ENCODE results near the gene SMYD3.

The SMYD3 gene

DNA sequence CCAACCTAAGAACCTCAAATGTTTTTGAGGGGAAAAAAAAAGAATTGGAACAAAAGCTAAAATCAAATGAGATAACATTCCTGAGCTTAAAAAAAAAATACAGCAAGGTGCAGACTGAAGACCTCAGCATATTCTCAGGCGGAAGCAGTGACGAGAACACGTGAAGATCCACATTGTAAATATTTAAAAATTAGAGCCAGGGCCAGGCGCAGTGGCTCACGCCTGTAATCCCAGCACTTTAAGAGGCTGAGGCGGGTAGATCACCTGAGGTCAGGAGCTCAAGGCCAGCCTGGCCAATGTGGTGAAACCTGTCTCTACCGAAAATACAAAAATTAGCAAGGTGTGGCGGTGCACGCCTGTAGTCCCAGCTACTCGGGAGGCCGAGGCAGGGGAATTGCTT lies 43.3 kb upstream of the SMYD3 start:
- H3K4me3 ChIP-seq (ENCODE audit: low read length, poor library complexity, severe bottlenecking): no peak overlapping the region
- H3F3A ChIP-seq (ENCODE audit: low read depth): no peaks in the 10 kb centered on the region
- no peak overlapping the region for H2AFZ ChIP-seq (ENCODE audit: low read length)
- no peaks in the 10 kb centered on the region for H3K27me3 ChIP-seq (ENCODE audit: insufficient read depth, low read length, poor library complexity, severe bottlenecking)
- no peak overlapping the region for H3K9ac ChIP-seq (ENCODE audit: low read depth, low read length, poor library complexity, severe bottlenecking)
- no peak overlapping the region for H3K4me2 ChIP-seq (ENCODE audit: low read depth, low read length, poor library complexity, severe bottlenecking)
- peaks cover 12% of the 10 kb centered on the region; the same call in 1 of the 2 replicates for H3K79me2 ChIP-seq (ENCODE audit: insufficient read depth, low read length)
- no peaks in the 10 kb centered on the region for H3K9me3 ChIP-seq (ENCODE audit: insufficient read depth, low read depth, low read length)
- no peaks in the 10 kb centered on the region for H3K9me2 ChIP-seq (replicated peaks; ENCODE audit: low read depth, low read length)
- no peaks in the 10 kb centered on the region for H3K4me1 ChIP-seq (ENCODE audit: insufficient read depth, low read length, poor library complexity, severe bottlenecking)
- H4K20me1 ChIP-seq (ENCODE audit: insufficient read depth, low read length, poor library complexity, severe bottlenecking): no peaks in the 10 kb centered on the region
- no peak for TF ChIP-seq CTCF (conservative IDR thresholded peaks at IDR 0.05; ENCODE audit: low read length)
- peaks cover 76% of the 10 kb centered on the region; the same call in 1 of the 2 replicates for H3K36me3 ChIP-seq (ENCODE audit: insufficient read depth, low read length)

DNA sequence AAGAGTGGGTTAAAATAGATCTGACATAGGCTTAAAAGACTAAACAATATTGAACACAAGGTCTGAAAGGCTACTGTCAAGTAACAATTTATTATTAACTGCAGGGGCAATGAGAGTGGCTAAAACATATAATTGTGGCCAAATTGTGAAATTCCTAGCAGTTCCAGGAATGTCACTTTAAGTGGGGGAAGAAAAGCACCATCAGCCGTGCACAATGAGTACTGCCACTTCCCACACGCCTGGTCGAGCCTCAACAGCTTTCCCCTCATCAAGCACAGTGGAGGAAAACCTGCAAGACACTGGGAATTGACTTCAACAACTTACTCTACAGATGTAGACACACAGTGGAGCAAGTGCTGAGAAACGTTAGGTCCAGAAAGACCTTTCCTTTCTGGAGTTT lies 42.6 kb upstream of the SMYD3 start:
- Histone ChIP-seq H3K79me2 (ENCODE audit: insufficient read depth, low read length) (peaks cover 10% of the 10 kb centered on the region; the same call in 1 of the 2 replicates), H3K4me2 (ENCODE audit: low read depth, low read length, poor library complexity, severe bottlenecking) (no peak overlapping the region), H3K4me1 (ENCODE audit: insufficient read depth, low read length, poor library complexity, severe bottlenecking) (no peaks in the 10 kb centered on the region), H3K36me3 (ENCODE audit: insufficient read depth, low read length) (peaks cover 69% of the 10 kb centered on the region; the same call in 1 of the 2 replicates), H4K20me1 (ENCODE audit: insufficient read depth, low read length, poor library complexity, severe bottlenecking) (no peaks in the 10 kb centered on the region), H3K9me2 (replicated peaks; ENCODE audit: low read depth, low read length) (no peaks in the 10 kb centered on the region), H3F3A (ENCODE audit: low read depth) (no peaks in the 10 kb centered on the region), H3K4me3 (ENCODE audit: low read length, poor library complexity, severe bottlenecking) (no peak overlapping the region), H2AFZ (ENCODE audit: low read length) (no peak overlapping the region), H3K27me3 (ENCODE audit: insufficient read depth, low read length, poor library complexity, severe bottlenecking) (no peaks in the 10 kb centered on the region), H3K9me3 (ENCODE audit: insufficient read depth, low read depth, low read length) (no peaks in the 10 kb centered on the region), H3K9ac (ENCODE audit: low read depth, low read length, poor library complexity, severe bottlenecking) (no peak overlapping the region)
- TF ChIP-seq CTCF (conservative IDR thresholded peaks at IDR 0.05; ENCODE audit: low read length) (no peak), EZH2phosphoT487 (IDR thresholded peaks at IDR 0.05; ENCODE audit: borderline replicate concordance) (no peak)

- Histone ChIP-seq H3K4me1 (ENCODE audit: insufficient read depth, low read length, poor library complexity, severe bottlenecking) (no peaks in the 10 kb centered on the region), H3K4me2 (ENCODE audit: low read depth, low read length, poor library complexity, severe bottlenecking) (no peak overlapping the region), H4K20me1 (ENCODE audit: insufficient read depth, low read length, poor library complexity, severe bottlenecking) (no peaks in the 10 kb centered on the region), H3F3A (ENCODE audit: low read depth) (no peaks in the 10 kb centered on the region), H3K27me3 (ENCODE audit: insufficient read depth, low read length, poor library complexity, severe bottlenecking) (no peaks in the 10 kb centered on the region), H3K4me3 (ENCODE audit: low read length, poor library complexity, severe bottlenecking) (no peak overlapping the region), H2AFZ (ENCODE audit: low read length) (no peak overlapping the region), H3K9me3 (ENCODE audit: insufficient read depth, low read depth, low read length) (no peaks in the 10 kb centered on the region), H3K79me2 (ENCODE audit: insufficient read depth, low read length) (no peaks in the 10 kb centered on the region), H3K9me2 (replicated peaks; ENCODE audit: low read depth, low read length) (no peaks in the 10 kb centered on the region), H3K9ac (ENCODE audit: low read depth, low read length, poor library complexity, severe bottlenecking) (no peak overlapping the region), H3K36me3 (ENCODE audit: insufficient read depth, low read length) (peaks cover 69% of the 10 kb centered on the region; the same call in 1 of the 2 replicates)
- TF ChIP-seq CTCF (conservative IDR thresholded peaks at IDR 0.05; ENCODE audit: low read length): no peak
- TF ChIP-seq EZH2phosphoT487 (IDR thresholded peaks at IDR 0.05; ENCODE audit: borderline replicate concordance): no peak
Observed at GRCh38 chr1:246544001-246544400, 36.9 kb upstream of the SMYD3 start.

All from Loucy (cell line).